ENCODE data around the gene WDR87.

DNA sequence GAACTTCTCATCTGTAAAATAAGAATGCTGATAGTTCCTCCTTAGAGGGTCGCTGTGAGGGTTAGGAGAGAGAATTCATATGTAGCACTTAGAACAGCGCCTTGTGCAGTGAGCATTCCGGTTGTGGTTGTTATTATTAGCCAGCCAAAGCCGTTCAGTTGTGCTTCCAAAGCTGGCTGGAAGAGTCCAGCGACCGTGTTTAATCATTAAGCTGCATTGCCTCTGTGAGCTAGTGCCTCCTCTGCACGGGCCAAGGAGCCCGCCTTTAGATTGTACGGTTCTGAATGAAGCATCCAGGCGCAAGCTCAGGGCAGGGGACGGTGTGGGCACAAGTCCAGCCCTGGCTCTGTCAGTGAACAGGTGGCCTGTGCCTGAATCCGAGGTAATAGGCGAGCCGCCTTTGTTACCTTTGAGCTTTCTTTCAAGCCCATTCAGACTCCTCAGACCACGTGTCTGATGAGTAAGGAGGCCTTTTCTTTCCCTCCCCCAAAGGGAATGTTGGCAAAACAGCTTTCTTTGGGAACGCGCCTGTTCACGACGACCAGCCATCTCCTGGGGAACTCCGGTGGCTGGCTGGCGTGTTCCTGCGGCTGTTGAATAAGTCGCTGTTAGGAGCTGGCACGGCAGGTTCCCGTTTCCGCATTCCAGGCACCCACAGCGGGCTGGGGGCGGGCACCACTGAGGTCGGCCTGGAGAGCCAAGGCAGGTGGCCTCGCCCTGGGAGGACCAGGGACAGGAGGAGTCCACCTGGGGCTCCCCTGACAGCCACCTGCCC is 25.7 kb upstream of the WDR87 start:
- TF ChIP-seq CTCF (IDR thresholded peaks at IDR 0.05; ENCODE audit: insufficient read depth, low read length) = no peak
- no peak for TF ChIP-seq GABPA (IDR thresholded peaks at IDR 0.05; ENCODE audit: low read depth)
- TF ChIP-seq POLR2AphosphoS5 (IDR thresholded peaks at IDR 0.05; ENCODE audit: low read depth) = peak; percentile 84
- TF ChIP-seq, protein P1, sequence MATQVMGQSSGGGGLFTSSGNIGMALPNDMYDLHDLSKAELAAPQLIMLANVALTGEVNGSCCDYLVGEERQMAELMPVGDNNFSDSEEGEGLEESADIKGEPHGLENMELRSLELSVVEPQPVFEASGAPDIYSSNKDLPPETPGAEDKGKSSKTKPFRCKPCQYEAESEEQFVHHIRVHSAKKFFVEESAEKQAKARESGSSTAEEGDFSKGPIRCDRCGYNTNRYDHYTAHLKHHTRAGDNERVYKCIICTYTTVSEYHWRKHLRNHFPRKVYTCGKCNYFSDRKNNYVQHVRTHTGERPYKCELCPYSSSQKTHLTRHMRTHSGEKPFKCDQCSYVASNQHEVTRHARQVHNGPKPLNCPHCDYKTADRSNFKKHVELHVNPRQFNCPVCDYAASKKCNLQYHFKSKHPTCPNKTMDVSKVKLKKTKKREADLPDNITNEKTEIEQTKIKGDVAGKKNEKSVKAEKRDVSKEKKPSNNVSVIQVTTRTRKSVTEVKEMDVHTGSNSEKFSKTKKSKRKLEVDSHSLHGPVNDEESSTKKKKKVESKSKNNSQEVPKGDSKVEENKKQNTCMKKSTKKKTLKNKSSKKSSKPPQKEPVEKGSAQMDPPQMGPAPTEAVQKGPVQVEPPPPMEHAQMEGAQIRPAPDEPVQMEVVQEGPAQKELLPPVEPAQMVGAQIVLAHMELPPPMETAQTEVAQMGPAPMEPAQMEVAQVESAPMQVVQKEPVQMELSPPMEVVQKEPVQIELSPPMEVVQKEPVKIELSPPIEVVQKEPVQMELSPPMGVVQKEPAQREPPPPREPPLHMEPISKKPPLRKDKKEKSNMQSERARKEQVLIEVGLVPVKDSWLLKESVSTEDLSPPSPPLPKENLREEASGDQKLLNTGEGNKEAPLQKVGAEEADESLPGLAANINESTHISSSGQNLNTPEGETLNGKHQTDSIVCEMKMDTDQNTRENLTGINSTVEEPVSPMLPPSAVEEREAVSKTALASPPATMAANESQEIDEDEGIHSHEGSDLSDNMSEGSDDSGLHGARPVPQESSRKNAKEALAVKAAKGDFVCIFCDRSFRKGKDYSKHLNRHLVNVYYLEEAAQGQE (IDR thresholded peaks at IDR 0.05; ENCODE audit: insufficient replicate concordance, low read depth) = no peak

Data from HL-60 (cell line).